Peyer's patch (tissue), 4 donors: Measurements from ENCODE around the gene RAPGEF5.

ENCODE experiments used
- POLR2A ChIP-seq, 2 donors: fragments of 450-650 bp; IDR thresholded peaks; one replicate each; pipeline ENCODE4 v1.5.1; 2017; ENCODE audit warnings: antibody characterized with exemption in 2 of 2, mild to moderate bottlenecking in 2 of 2, moderate library complexity in 2 of 2
- TF ChIP-seq, protein P1 (sequence below), 6 experiments: fragments of 450-650 bp in 4 of 6; fragments of 200-600 bp in 2 of 6; sonication (generic) in 1 of 6; IDR thresholded peaks; one replicate each; pipeline ENCODE4 v1.5.1; 2017 to 2019; ENCODE audit warnings: antibody characterized with exemption in 6 of 6, mild to moderate bottlenecking in 3 of 6, moderate library complexity in 1 of 6

GRCh38 chr7:22357311-22358175 lies 589 bp upstream of the RAPGEF5 start:
- TF ChIP-seq POLR2A (IDR thresholded peaks at IDR 0.05) = peak in 1 of 2 donors; percentile 25
- TF ChIP-seq, protein P1, sequence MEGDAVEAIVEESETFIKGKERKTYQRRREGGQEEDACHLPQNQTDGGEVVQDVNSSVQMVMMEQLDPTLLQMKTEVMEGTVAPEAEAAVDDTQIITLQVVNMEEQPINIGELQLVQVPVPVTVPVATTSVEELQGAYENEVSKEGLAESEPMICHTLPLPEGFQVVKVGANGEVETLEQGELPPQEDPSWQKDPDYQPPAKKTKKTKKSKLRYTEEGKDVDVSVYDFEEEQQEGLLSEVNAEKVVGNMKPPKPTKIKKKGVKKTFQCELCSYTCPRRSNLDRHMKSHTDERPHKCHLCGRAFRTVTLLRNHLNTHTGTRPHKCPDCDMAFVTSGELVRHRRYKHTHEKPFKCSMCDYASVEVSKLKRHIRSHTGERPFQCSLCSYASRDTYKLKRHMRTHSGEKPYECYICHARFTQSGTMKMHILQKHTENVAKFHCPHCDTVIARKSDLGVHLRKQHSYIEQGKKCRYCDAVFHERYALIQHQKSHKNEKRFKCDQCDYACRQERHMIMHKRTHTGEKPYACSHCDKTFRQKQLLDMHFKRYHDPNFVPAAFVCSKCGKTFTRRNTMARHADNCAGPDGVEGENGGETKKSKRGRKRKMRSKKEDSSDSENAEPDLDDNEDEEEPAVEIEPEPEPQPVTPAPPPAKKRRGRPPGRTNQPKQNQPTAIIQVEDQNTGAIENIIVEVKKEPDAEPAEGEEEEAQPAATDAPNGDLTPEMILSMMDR (IDR thresholded peaks at IDR 0.05) = no peak
